PC-3 (cell line): ENCODE measurements around the gene PDXK. TPM values are rescaled to one million over a fixed set of nuclear protein-coding genes. Genes with fewer than 3 reads are reported as not detected.

Source experiments
- ATAC-seq: fragments of 200-7000 bp; cut with Tn5 transposase; 2 replicates; pipeline ENCODE4 v1.9.1; 2020; ENCODE audit warnings: mild to moderate bottlenecking, moderate library complexity
- BruUV-seq: library from RNA; stranded (reverse); fragments of 400-500 nt; replicated peaks from 2 replicates; lab custom pipeline; 2021; lab: Mats Ljungman, UMichigan
- CTCF ChIA-PET: fragments of 300-600 bp; sonication (Branson Sonifier 250); formaldehyde crosslinking; loops from one replicate; lab custom pipeline; 2022; ENCODE audit warnings: antibody characterized with exemption; lab: Charles Lee
- POLR2A ChIA-PET: fragments of 300-600 bp; sonication (Branson Sonifier 250); formaldehyde crosslinking; loops from one replicate; lab custom pipeline; 2022; ENCODE audit warnings: antibody characterized with exemption; ENCODE audit not compliant: unreplicated experiment; lab: Charles Lee
- DNase-seq: peaks from one replicate; pipeline ENCODE4 v3.0.0-alpha.2; 2015
- H2AFZ ChIP-seq: fragments of 300-600 bp; sonication (generic); 2 replicates; pipeline ENCODE4 v1.6.0; 2016; ENCODE audit warnings: antibody characterized with exemption, low read length
- H3F3A ChIP-seq: fragments of 300-600 bp; sonication (generic); one replicate; pipeline ENCODE4 v1.6.0; 2017; ENCODE audit warnings: antibody characterized with exemption, low read length, control low read depth, mild to moderate bottlenecking; ENCODE audit not compliant: unreplicated experiment
- H3K27ac ChIP-seq: fragments of 300-600 bp; sonication (generic); 2 replicates; pipeline ENCODE4 v1.5.1; 2016; ENCODE audit warnings: mild to moderate bottlenecking, low read length
- H3K27me3 ChIP-seq: fragments of 300-600 bp; sonication (generic); 2 replicates; pipeline ENCODE4 v1.6.1; 2016; ENCODE audit warnings: low read length, mixed read lengths
- H3K36me3 ChIP-seq: fragments of 300-600 bp; sonication (generic); 2 replicates; pipeline ENCODE4 v1.6.1; 2016; ENCODE audit warnings: low read depth, mixed run types, low read length, mixed read lengths
- H3K4me1 ChIP-seq: fragments of 300-600 bp; sonication (generic); 2 replicates; pipeline ENCODE4 v1.5.1; 2016; ENCODE audit warnings: low read length; ENCODE audit not compliant: insufficient read depth
- H3K4me2 ChIP-seq: fragments of 300-600 bp; sonication (generic); 2 replicates; pipeline ENCODE4 v1.6.0; 2016; ENCODE audit warnings: low read length
- H3K4me3 ChIP-seq: fragments of 300-600 bp; sonication (generic); 2 replicates; pipeline ENCODE4 v1.5.1; 2016; ENCODE audit warnings: mild to moderate bottlenecking, low read length, mixed read lengths
- H3K79me2 ChIP-seq: fragments of 300-600 bp; sonication (generic); 2 replicates; pipeline ENCODE4 v1.6.1; 2017; ENCODE audit warnings: low read length, mixed read lengths
- H3K9ac ChIP-seq: fragments of 300-600 bp; sonication (generic); 2 replicates; pipeline ENCODE4 v1.6.0; 2016; ENCODE audit warnings: mild to moderate bottlenecking, low read length
- H3K9me2 ChIP-seq: fragments of 300-600 bp; sonication (generic); replicated peaks from 2 replicates; pipeline ENCODE4 v1.6.1; 2016; ENCODE audit warnings: mixed run types, low read length, mixed read lengths
- H3K9me3 ChIP-seq: fragments of 300-600 bp; sonication (generic); 2 replicates; pipeline ENCODE4 v1.6.1; 2016; ENCODE audit warnings: low read length, mixed read lengths
- H4K20me1 ChIP-seq: fragments of 300-600 bp; sonication (generic); 2 replicates; pipeline ENCODE4 v1.6.1; 2016; ENCODE audit warnings: low read length, mixed read lengths
- EZH2 ChIP-seq: fragments of 300-600 bp; sonication (generic); IDR thresholded peaks from one replicate; pipeline ENCODE4 v1.6.1; 2017; ENCODE audit warnings: antibody characterized with exemption, mild to moderate bottlenecking, low read length; ENCODE audit not compliant: unreplicated experiment
- EZH2phosphoT487 ChIP-seq: fragments of 300-600 bp; sonication (generic); IDR thresholded peaks from 2 replicates; pipeline ENCODE4 v1.6.1; 2018; ENCODE audit warnings: mild to moderate bottlenecking, antibody characterized with exemption, low read length, borderline replicate concordance
- intact Hi-C: fragments of 100-400 bp; cut with micrococcal nuclease; formaldehyde crosslinking; loops from 2 replicates; pipeline ENCODE4 v1.9.0; 2023
- total RNA-seq: library from RNA; depleted of rRNA; stranded (reverse); fragments of >200 nt; gene quantifications from 2 replicates; pipeline ENCODE4 v1.2.3, GENCODE V29; 2014
- TF ChIP-seq, protein P1 (sequence below): fragments of 300-600 bp; sonication (generic); conservative IDR thresholded peaks from 2 replicates; pipeline ENCODE4 v1.5.1; 2017; ENCODE audit warnings: antibody characterized with exemption, low read depth, mild to moderate bottlenecking, low read length

The PDXK gene
- total RNA-seq, 1 experiment from 2014 or later = 464 TPM

DNA sequence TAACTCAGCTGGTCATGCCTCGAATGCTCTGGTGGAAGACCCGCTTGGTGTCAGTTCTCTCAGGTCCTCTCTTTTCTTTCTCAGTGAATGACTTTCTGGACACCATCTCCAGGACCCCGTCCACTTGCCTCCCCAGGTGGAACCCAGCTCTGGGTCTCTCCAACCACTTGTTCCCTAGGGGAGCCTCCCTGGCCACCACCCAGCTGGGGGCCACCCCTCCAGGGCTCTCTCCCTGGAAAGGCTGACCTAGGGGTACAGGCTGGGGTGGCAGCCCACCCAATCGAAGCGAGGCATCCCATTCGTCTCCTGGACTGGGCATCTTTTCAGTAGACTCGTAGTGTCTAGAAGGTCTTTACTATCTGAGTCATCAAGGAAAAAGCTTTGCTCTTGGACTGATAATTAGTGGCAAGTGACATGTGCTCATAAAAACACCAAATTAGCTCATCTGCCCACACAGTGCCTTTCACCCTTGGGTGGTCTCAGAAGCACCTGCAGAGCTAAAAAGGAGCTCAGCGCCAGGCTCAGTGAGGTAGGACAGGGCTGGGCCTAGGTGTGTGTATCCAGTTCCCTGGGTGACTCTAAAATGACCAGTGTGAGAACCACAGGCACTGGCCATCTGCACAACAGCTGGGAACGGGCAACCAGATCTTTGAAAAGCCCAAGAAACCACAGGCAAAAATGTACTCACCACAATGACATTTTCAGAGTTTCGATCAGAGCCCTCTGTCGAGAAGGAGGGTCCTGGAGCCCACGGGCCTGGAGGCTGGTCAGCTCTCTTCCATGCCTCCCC, 2.4 kb upstream of the PDXK start:
- no peaks in the 10 kb centered on the region for H3K9me2 ChIP-seq
- H3K9me3 ChIP-seq = no peaks in the 10 kb centered on the region
- H3K4me1 ChIP-seq = peaks cover 35% of the 10 kb centered on the region
- TF ChIP-seq, protein P1, sequence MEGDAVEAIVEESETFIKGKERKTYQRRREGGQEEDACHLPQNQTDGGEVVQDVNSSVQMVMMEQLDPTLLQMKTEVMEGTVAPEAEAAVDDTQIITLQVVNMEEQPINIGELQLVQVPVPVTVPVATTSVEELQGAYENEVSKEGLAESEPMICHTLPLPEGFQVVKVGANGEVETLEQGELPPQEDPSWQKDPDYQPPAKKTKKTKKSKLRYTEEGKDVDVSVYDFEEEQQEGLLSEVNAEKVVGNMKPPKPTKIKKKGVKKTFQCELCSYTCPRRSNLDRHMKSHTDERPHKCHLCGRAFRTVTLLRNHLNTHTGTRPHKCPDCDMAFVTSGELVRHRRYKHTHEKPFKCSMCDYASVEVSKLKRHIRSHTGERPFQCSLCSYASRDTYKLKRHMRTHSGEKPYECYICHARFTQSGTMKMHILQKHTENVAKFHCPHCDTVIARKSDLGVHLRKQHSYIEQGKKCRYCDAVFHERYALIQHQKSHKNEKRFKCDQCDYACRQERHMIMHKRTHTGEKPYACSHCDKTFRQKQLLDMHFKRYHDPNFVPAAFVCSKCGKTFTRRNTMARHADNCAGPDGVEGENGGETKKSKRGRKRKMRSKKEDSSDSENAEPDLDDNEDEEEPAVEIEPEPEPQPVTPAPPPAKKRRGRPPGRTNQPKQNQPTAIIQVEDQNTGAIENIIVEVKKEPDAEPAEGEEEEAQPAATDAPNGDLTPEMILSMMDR = no peak
- TF ChIP-seq EZH2 = no peak
- no peak for TF ChIP-seq EZH2phosphoT487
- H3K4me3 ChIP-seq = no peak overlapping the region
- ATAC-seq = no peak
- no peak overlapping the region for H3K9ac ChIP-seq
- no peak overlapping the region for H3K4me2 ChIP-seq
- no peak for DNase-seq
- ChIA-PET POLR2A (no interaction called here), CTCF (no interaction called here)
- no peak overlapping the region for H3K27ac ChIP-seq
- no peaks in the 10 kb centered on the region for H3K27me3 ChIP-seq
- peaks cover 21% of the 10 kb centered on the region for H4K20me1 ChIP-seq
- 0 out of 2 replicates have a peak, but pooled peaks cover 2% of the 10 kb centered on the region for H3K36me3 ChIP-seq
- intact Hi-C loops = no loop called here
- peaks cover 9% of the 10 kb centered on the region for H3F3A ChIP-seq
- BruUV-seq = no TSS peak
- H2AFZ ChIP-seq = no peak overlapping the region
- H3K79me2 ChIP-seq = peaks cover 31% of the 10 kb centered on the region

DNA sequence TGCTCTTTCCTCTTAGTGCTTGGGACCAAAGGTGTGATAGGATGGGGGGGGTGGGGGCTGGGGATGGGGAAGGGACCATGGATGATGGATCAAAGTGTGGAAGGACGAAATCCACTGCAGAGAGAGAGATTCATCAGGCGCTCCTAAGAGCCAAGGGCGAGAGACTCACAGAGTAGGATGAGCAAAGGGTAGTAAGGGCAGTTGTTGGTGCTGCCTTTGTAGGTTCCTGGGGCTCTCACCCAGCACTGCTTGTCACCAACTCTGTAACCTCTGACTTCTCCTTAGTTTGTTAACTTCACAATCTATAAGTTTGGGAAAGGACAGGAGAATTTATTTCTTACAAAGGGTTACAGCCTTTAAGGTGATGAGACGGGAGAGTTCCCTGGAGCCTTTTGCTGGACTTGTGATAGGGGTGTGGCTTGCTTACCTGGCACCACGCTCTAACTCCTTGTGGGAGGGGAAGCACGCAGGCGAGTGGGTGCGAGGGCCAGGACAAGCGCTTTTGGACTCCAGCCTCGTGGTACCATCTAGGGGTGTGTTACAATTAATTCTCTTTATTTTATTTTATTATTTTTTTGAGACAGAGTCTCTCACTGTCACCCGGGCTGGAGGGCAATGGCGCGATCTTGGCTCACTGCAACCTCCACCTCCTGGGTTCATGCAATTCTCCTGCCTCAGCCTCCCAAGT, 1.6 kb upstream of the PDXK start:
- H4K20me1 ChIP-seq = peaks cover 28% of the 10 kb centered on the region
- no peak overlapping the region for H3K9ac ChIP-seq
- intact Hi-C loops = no loop called here
- H3K27me3 ChIP-seq = no peaks in the 10 kb centered on the region
- peaks cover 38% of the 10 kb centered on the region for H3K4me1 ChIP-seq
- H3K36me3 ChIP-seq = 0 out of 2 replicates have a peak, but pooled peaks cover 5% of the 10 kb centered on the region
- H2AFZ ChIP-seq = no peak overlapping the region
- peaks cover 38% of the 10 kb centered on the region for H3K79me2 ChIP-seq
- no peak for TF ChIP-seq EZH2
- TF ChIP-seq, protein P1 = no peak
- TF ChIP-seq EZH2phosphoT487 = no peak
- peaks cover 9% of the 10 kb centered on the region for H3F3A ChIP-seq
- H3K4me2 ChIP-seq = no peak overlapping the region
- no peak overlapping the region for H3K27ac ChIP-seq
- POLR2A ChIA-PET = no interaction called here
- no peaks in the 10 kb centered on the region for H3K9me2 ChIP-seq
- CTCF ChIA-PET = no interaction called here
- ATAC-seq (no peak), DNase-seq (no peak)
- no TSS peak for BruUV-seq
- no peaks in the 10 kb centered on the region for H3K9me3 ChIP-seq
- no peak overlapping the region for H3K4me3 ChIP-seq
